DMS79 (cell line): ENCODE results near the gene ARPC4.

Source experiments
- DNase-seq: peaks from one replicate; lab custom pipeline; 2025; lab: John Stamatoyannopoulos, UW

ARPC4 gene

GRCh38 chr3:9793161-9793781, 389 bp downstream of the ARPC4 start:
- DNase-seq: no peak

- no peak for DNase-seq
Observed at GRCh38 chr3:9794400-9794799, 1.5 kb downstream of the ARPC4 start.

DNA sequence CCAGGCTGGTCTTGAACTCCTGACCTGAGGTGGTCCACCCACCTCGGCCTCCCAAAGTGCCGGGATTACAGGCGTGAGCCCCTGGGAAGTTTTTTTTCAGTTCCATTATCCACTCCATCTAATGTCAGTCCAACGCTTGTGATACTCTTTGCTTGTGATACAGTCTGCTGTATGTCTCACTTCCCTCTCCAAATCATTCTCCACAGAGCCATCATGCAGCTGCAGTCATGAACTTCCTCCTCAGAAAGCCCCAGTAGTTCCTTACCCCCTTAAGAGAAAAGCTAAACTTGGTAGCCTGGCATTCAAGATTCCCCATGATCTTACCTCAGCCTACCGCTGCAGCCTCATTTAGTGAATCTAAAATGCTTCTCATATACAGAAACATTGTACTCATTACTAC, 2.3 kb downstream of the ARPC4 start:
- DNase-seq: no peak

- DNase-seq: no peak
Observed at GRCh38 chr3:9797196-9797945, 4.5 kb downstream of the ARPC4 start.

- DNase-seq: no peak
Observed at GRCh38 chr3:9800529-9800928, 7.6 kb downstream of the ARPC4 start.

DNA sequence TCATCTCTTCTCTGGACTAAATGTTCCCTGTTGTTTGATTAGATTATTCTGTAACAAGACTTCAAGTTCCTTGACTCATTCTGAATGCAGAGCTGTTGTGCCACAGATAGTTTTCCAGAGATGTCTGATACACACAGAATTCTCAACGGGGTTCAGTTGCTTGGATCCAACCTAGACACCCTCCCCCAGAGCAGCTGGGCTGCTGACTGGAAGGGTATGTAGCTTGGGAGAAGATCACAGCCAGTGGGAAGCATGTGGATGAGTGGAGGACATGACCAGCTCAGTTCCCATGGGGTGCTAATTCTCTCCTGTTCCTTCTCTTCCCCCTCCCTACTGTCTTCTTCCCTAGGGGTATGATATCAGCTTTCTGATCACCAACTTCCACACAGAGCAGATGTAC, 10.6 kb downstream of the ARPC4 start:
- DNase-seq: no peak

DNA sequence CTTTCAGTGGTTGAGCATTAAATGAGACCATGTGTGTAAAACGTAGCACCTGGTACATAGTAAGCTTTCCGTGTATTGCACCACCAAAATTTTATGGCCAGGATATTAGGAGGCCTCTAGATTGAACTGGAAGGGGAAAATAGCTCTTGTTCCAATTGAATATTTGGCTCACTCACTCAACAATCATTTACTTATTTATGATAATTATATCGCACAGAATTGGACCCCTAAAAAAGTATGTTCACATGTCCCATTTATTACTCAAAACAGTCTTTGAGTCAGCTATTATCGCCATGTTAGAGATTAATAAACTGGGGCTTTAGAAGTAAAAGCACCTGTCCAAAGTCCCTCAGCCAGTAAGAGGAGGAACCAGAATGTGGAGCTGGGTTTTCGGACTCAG, 12.1 kb downstream of the ARPC4 start:
- DNase-seq: no peak

DNA sequence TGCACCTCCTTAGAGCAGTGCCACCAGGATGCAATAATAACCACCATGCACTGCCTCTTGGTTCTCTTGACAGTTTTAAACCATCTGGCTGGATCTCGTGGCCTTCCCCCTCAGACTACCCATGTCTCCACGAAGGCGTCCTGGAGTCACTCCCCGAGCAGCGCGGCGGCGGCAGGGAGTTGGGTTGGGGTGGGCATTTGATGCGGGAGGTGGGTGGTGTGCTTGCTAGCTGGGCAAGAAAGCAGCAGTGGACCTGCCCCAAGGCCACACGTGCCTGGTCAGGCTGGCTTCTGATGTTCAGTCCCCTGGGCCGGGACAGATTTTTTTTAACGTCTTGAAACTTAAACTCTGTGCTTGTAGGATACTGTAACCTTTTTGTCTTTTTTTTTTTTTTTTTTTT, 13.3 kb downstream of the ARPC4 start:
- DNase-seq: no peak

- DNase-seq: no peak
Observed at GRCh38 chr3:9806688-9807589, 14.1 kb downstream of the ARPC4 start.

- no peak for DNase-seq
Observed at GRCh38 chr3:9807981-9808344, 15.1 kb downstream of the ARPC4 start.

DNA sequence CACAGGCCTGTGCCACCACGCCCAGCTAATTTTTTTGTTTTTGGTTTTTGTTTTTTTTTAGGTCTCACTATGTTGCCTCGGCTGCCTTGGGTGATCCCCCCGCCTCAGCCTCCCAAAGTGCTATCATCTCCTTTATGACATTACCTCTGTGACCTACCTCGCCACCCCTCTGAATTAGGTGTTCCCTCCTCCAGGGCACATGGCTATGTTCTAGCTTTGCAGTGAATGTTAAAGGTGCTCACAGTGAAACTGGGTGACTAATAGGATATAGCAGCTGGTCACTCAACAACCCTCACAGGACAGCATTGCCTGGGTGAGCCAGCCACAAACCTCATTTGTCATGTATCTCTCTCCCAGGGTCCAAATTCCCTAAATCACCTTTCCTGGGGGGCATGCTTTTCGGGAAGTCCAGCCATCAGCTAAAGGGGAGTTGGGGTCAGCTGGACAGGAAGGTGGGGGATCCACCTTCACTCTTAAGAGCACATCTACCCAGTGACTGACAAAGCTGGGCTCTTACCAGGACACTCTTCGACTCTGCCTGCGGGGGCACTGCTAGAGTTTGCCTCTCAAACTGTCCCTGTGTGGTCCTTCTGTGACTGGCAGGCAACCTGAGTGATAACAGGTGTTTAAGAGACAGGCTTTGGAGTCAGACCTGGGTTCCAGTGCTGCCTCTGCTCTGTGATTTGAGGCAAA, 15.6 kb downstream of the ARPC4 start:
- DNase-seq: no peak

GRCh38 chr3:9809239-9809614, 16.3 kb downstream of the ARPC4 start:
- no peak for DNase-seq

GRCh38 chr3:9809615-9810432, 16.9 kb downstream of the ARPC4 start, which contains the start of gene TTLL3:
TTLL3 (plus strand) TSS chr3:9810262; CDS start chr3:9810662, 400 bp downstream.
- peak; percentile 18 for DNase-seq

- no peak for DNase-seq
Observed at GRCh38 chr3:9810433-9810770, 17.5 kb downstream of the ARPC4 start.

GRCh38 chr3:9810846-9811245, 18.0 kb downstream of the ARPC4 start:
- DNase-seq: no peak

- DNase-seq: no peak
Observed at GRCh38 chr3:9812870-9813483, 20.1 kb downstream of the ARPC4 start.

DNA sequence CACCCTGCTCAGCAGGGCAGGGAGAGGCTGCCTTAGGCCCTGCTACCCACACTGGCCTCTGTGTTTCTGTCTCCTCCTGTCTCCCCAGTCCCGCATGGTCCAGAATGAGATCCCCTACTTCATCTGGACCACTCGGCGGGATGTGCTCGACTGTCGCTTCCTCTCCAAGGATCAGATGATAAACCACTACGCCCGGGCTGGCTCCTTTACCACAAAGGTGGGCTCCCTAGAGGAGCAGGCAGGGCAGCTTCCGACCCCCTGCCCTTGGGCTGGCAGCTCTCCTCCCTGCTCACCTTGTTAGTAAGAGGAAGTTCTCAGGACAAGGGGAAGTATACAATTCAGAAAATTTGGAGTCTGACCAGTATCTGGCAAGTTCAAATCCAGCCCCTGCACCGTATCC, 23.1 kb downstream of the ARPC4 start:
- DNase-seq: no peak

GRCh38 chr3:9817436-9817835, 24.6 kb downstream of the ARPC4 start:
- no peak for DNase-seq

- DNase-seq: no peak
Observed at GRCh38 chr3:9818666-9819335, 25.9 kb downstream of the ARPC4 start.

- DNase-seq: no peak
Observed at GRCh38 chr3:9820543-9820942, 27.7 kb downstream of the ARPC4 start.

GRCh38 chr3:9820946-9821345, 28.1 kb downstream of the ARPC4 start:
- DNase-seq: no peak
